Body of pancreas (tissue), 4 donors: ENCODE results near the gene PIK3R5.

Experiments used
- CTCF ChIP-seq, 7 experiments: fragments of 450-650 bp in 4 of 7; fragments of 200-600 bp in 3 of 7; sonication (generic) in 3 of 7; IDR thresholded peaks; one replicate each; pipeline ENCODE4 v1.5.1; 2016 to 2019; ENCODE audit warnings: antibody characterized with exemption in 7 of 7
- POLR2A ChIP-seq, 3 donors: fragments of 450-650 bp; IDR thresholded peaks; one replicate each; pipeline ENCODE4 v1.6.1; 2016; ENCODE audit warnings: antibody characterized with exemption in 3 of 3, mild to moderate bottlenecking in 2 of 3

DNA sequence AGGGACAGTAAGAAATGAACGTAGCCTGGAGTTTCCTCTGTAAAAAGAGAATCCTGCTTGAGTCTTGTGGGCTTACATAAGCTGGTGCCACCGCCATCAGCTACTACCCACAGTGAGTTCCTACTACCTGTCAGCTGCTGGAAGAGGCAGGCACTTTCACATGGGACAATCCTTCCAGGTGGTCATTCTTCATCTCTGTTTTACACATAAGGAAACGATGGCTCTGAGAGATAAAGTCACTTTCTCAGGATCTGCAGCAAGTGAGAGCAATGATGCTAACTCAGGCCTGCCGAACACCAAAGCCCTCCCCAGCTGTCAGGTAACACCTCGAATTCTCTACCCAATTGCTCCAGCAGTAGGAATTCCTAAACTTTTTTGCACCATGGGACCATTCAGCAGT, 26.6 kb downstream of the PIK3R5 start:
- TF ChIP-seq POLR2A (IDR thresholded peaks at IDR 0.05) (no peak), CTCF (IDR thresholded peaks at IDR 0.05) (no peak)
